T-cell (primary cell): ENCODE data around the gene INTS11. TPM values are rescaled to one million over a fixed set of nuclear protein-coding genes. Genes with fewer than 3 reads are reported as not detected.
A peak's percentile ranks its signal among the peaks of the same experiment; 100 is the strongest.

Experiments
- ATAC-seq, 4 experiments: fragments of 200-7000 bp in 3 of 4; fragments of 150-1000 bp in 1 of 4; cut with Tn5 transposase; replicated peaks in 1 of 4; 1 replicate in 3 of 4; 2 replicates in 1 of 4; pipeline ENCODE4 v1.10.0; 2021; ENCODE audit warnings: moderate library complexity in 3 of 4, mild to moderate bottlenecking in 2 of 4, moderate number of reproducible peaks in 1 of 4
- CTCF ChIA-PET, 2 donors: fragments of 300-600 bp; sonication (Branson Sonifier 250); formaldehyde crosslinking; loops; one replicate each; lab custom pipeline; 2022; ENCODE audit warnings: antibody characterized with exemption in 2 of 2; lab: Charles Lee
- POLR2A ChIA-PET, 2 donors: fragments of 300-600 bp; sonication (Branson Sonifier 250); formaldehyde crosslinking; loops; one replicate each; lab custom pipeline; 2022; ENCODE audit warnings: antibody characterized with exemption in 2 of 2; lab: Charles Lee
- DNase-seq, 35 experiments: peaks; one replicate each; pipeline versions ENCODE4 v3.0.0 to v3.0.0-alpha.2; 2013 to 2023
- H3K27ac ChIP-seq: one replicate; pipeline ENCODE4 v1.5.1; 2013; ENCODE audit warnings: low read length
- H3K27me3 ChIP-seq, 2 experiments: replicated peaks in 1 of 2; 1 replicate in 1 of 2; 2 replicates in 1 of 2; pipeline versions ENCODE4 v1.6.1 to v1.7.0; 2013; ENCODE audit warnings: low read length in 1 of 2, mixed read lengths in 1 of 2; ENCODE audit not compliant: control insufficient read depth in 2 of 2, insufficient read depth in 2 of 2; ENCODE audit errors: extremely low read depth in 1 of 2
- H3K36me3 ChIP-seq, 2 donors: 1 replicate in 1 of 2; 2 replicates in 1 of 2; pipeline versions ENCODE4 v1.6.1 to v1.7.0; 2013; ENCODE audit warnings: low read length in 1 of 2; ENCODE audit not compliant: control insufficient read depth in 2 of 2, insufficient read depth in 1 of 2; ENCODE audit errors: extremely low read depth in 1 of 2
- H3K4me1 ChIP-seq, 2 experiments: 1 replicate in 1 of 2; 2 replicates in 1 of 2; pipeline versions ENCODE4 v1.6.1 to v1.7.0; 2013; ENCODE audit warnings: low read length in 2 of 2, mixed read lengths in 1 of 2; ENCODE audit not compliant: insufficient read depth in 2 of 2, control insufficient read depth in 1 of 2; ENCODE audit errors: extremely low read depth in 1 of 2
- H3K4me3 ChIP-seq, 2 donors: 1 replicate in 1 of 2; 2 replicates in 1 of 2; pipeline versions ENCODE4 v1.5.1 to v1.7.0; 2013; ENCODE audit warnings: mild to moderate bottlenecking in 2 of 2, low read length in 1 of 2, moderate library complexity in 1 of 2; ENCODE audit not compliant: control insufficient read depth in 1 of 2; ENCODE audit errors: extremely low read depth in 1 of 2
- H3K9me3 ChIP-seq: 2 replicates; pipeline ENCODE4 v1.7.0; 2013
- H3K27ac Mint-ChIP-seq, 2 donors: one replicate each; pipeline ENCODE4 v1.8.0; 2020 to 2021; ENCODE audit warnings: mild to moderate bottlenecking in 2 of 2, mixed read lengths in 2 of 2
- H3K27me3 Mint-ChIP-seq, 2 donors: one replicate each; pipeline ENCODE4 v1.8.0; 2021 to 2022; ENCODE audit warnings: mixed read lengths in 2 of 2
- H3K36me3 Mint-ChIP-seq: one replicate; pipeline ENCODE4 v1.8.0; 2021; ENCODE audit warnings: mixed read lengths
- H3K4me1 Mint-ChIP-seq, 3 donors: one replicate each; pipeline ENCODE4 v1.8.0; 2020 to 2022; ENCODE audit warnings: mixed read lengths in 3 of 3, mild to moderate bottlenecking in 1 of 3
- H3K4me3 Mint-ChIP-seq, 3 donors: one replicate each; pipeline ENCODE4 v1.8.0; 2020 to 2022; ENCODE audit warnings: mild to moderate bottlenecking in 3 of 3, mixed read lengths in 3 of 3, moderate library complexity in 3 of 3
- H3K9me3 Mint-ChIP-seq, 3 donors: one replicate each; pipeline ENCODE4 v1.8.0; 2020 to 2022; ENCODE audit warnings: mixed read lengths in 3 of 3
- WGBS: methylation state at CpG from one replicate; pipeline ENCODE4 v1.1.5; 2013; ENCODE audit warnings: missing lambda C conversion rate; ENCODE audit not compliant: insufficient coverage; 5-methylcytosine and 5-hydroxymethylcytosine counted together
- total RNA-seq, 35 experiments: library from RNA in 6 of 35; stranded (reverse) in 6 of 35; fragments of 120-200 nt in 1 of 35; gene quantifications; one replicate each; pipeline versions ENCODE4 v1.2.1 to v1.2.4 and lab custom pipeline; 2013 to 2026

The INTS11 gene
- total RNA-seq, 5 donors from 2014 or later (not counting 1 experiment from before 2014, with no cell fraction given) = 161 to 200 (median 182) TPM

DNA sequence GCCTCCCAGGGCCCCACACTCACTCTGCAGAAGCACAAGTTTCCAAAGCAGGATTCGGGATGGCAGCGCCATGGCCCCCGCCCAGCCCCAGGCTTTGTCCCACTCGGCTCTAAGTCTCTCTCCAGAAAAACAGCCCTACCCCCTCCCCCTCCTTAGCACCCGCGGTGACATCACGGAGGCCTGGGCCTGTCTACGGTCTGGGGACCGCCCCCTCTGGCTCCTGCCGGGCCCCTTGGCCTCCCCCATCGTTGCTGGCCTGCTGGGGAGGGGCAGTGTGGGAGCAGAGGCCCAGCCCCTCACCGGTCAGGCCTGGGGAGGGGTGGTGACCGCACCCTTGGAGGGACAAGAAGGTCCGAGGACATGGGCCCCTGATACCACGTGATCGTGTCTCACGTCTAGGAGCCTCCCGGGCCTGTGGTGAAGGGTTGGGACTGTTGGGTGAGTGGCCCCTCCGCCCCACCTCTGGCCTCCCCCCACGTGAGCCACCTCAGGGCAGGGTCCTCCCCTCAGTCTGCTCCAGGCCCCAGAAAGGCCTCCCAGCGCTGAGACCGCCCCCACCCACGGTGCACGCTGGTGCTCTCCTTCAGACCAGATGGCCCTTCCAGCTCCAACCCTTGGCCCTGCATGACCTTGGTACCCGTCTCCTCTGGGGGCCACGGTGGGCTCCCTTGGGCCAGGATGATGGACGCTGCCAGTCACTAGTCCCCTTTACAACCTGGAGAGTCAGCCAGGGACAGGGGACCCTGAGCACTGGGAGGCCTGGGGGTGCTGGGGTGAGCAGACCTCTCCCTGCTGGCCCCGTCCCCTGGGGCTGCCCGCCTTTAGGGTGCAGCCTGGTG, 34.2 kb upstream of the INTS11 start, which contains the start of gene MXRA8:
TSS of gene MXRA8 (minus strand) at position 123 of the 839 bp plus-strand sequence. CDS start at position 72, 51 bp downstream.
- H3K27ac ChIP-seq = no peak within 1 kb of the TSS
- peaks cover 11 to 44% of the 10 kb centered on the region in 2 experiments for H3K4me1 ChIP-seq
- ATAC-seq (peak in 1 of 4 experiments; percentile 30), DNase-seq (no peak)
- peak within 1 kb of the TSS in 1 of 2 donors; percentile 26 for H3K4me3 ChIP-seq
- Mint-ChIP-seq H3K36me3 (no peaks in the 10 kb centered on the region), H3K4me3 (peak within 1 kb of the TSS in 1 of 3 donors; percentile 73), H3K27me3 (peaks cover 0 to 21% of the 10 kb centered on the region in 2 donors), H3K4me1 (peaks cover 7 to 22% (median 16%) of the 10 kb centered on the region in 3 donors), H3K27ac (peak within 1 kb of the TSS; percentile 39 to 69), H3K9me3 (no peaks in the 10 kb centered on the region)
- POLR2A ChIA-PET = no interaction called here
- peaks cover 0 to 66% of the 10 kb centered on the region in 2 experiments for H3K27me3 ChIP-seq
- 34% methylated on average over 20 of the region's 29 CpGs for WGBS
- H3K9me3 ChIP-seq = no peaks in the 10 kb centered on the region
- no peaks in the 10 kb centered on the region for H3K36me3 ChIP-seq
- CTCF ChIA-PET = no interaction called here

DNA sequence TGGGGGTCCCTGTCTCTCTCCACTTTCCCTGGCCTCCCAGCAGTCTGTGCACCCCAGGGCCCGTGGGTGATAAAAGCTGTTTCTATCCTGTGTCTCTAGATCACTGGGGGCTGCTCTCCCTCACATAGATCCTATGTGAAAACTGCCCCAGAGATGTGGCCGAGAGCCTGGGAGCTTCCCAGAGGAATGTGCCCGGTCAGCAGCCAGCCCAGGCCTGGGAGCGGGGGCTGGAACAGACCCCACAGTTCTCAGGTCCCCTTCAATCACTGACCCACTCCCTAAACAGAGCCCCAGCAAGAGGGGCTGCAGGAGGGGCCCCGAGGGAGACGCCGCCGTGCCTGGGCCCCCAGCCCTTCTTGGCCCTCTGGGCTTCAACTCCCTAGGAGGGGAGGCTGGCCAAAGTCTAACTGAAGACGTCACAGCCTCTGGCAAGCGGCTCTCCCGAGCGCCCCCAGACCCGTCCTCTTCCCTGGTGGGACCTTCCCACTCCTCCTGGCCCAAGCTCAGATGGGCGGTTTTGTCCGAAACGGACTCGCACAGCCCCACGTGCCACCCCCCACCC, 33.5 kb upstream of the INTS11 start:
- ATAC-seq (no peak), DNase-seq (no peak)
- Mint-ChIP-seq H3K27me3 (peaks cover 0 to 25% of the 10 kb centered on the region in 2 donors), H3K4me1 (peaks cover 8 to 26% (median 16%) of the 10 kb centered on the region in 3 donors), H3K36me3 (no peaks in the 10 kb centered on the region), H3K9me3 (no peaks in the 10 kb centered on the region), H3K4me3 (peak overlapping the region in 1 of 3 donors; percentile 73), H3K27ac (peak overlapping the region in 1 of 2 donors; percentile 4)
- WGBS = 39% methylated on average over 14 of the region's 18 CpGs
- H3K27ac ChIP-seq = no peak overlapping the region
- H3K9me3 ChIP-seq = no peaks in the 10 kb centered on the region
- H3K36me3 ChIP-seq = no peaks in the 10 kb centered on the region
- ChIA-PET POLR2A (no interaction called here), CTCF (no interaction called here)
- H3K4me3 ChIP-seq = no peak overlapping the region
- peaks cover 0 to 73% of the 10 kb centered on the region in 2 experiments for H3K27me3 ChIP-seq
- H3K4me1 ChIP-seq = peaks cover 11 to 51% of the 10 kb centered on the region in 2 experiments

DNA sequence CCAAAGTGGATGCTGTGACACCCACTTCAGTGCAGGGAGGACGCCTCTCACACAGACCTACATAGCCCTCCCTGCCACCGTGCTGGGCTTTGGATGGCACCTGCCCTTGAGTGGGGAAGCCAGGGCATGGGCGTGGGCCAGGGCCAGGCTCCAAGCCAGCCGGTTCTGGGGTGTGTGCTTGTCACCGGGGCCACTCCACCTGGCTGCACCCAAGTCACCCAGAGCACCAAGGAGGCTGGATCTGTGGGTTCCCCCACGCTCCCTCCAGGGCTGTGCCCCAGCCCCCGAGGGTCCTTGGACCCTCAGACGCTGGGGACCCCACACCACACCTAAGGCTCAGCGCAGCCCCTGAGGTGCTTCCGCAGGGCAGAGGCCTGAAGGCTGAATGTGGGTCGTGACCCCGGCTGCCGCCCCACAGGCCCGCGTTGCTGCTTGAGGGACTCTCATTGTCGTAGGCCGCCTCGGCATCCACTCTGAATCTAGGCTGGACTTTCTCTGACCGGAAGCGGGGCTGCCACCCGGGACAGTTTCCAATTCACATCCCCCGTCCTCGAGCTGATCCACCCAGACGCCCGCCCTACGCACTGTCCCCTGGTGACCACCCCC, 32.4 kb upstream of the INTS11 start:
- Histone ChIP-seq H3K4me1 (peaks cover 11 to 59% of the 10 kb centered on the region in 2 experiments), H3K27ac (no peak overlapping the region), H3K27me3 (peaks cover 0 to 83% of the 10 kb centered on the region in 2 experiments), H3K4me3 (no peak overlapping the region), H3K9me3 (no peaks in the 10 kb centered on the region), H3K36me3 (no peaks in the 10 kb centered on the region)
- DNase-seq (no peak), ATAC-seq (no peak)
- Mint-ChIP-seq H3K9me3 (no peaks in the 10 kb centered on the region), H3K27ac (no peak overlapping the region), H3K4me1 (peaks cover 18 to 36% (median 22%) of the 10 kb centered on the region in 3 donors), H3K36me3 (no peaks in the 10 kb centered on the region), H3K4me3 (peak overlapping the region in 1 of 3 donors; percentile 16), H3K27me3 (peaks cover 7 to 35% of the 10 kb centered on the region in 2 donors)
- ChIA-PET CTCF (no interaction called here), POLR2A (no interaction called here)
- 74% methylated on average over 26 of the region's 26 CpGs for WGBS

DNA sequence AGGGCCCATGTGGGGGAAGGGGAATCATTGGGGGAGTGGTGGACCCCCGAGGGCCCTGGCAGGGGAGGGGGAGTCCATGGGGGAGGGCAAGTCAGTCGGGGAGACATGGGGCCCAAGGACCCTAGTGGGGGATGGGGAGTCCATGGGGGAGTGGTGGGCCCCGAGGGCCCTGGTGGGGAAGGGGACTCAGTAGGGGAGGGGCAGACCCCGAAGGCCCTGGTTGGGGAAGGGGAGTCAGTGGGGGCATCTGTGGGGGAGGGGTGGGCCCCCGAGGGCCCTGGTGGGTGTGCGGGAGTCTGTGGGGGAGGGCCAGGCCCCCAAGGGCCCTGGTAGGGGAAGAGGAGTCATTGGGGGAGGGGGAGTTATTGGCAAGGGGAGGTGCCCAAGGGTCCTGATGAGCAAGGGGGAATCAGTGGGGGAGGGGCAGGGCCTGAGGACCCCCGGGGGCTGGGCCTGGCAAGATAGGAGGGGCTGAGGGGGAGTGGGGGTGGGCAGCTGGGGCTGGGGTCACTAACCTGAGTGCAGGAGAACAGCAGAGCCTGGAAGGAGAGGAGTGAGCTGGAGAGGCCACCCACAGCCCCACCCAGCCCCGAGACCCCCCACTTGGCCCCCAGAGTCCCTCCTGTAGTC, 31.8 kb upstream of the INTS11 start:
- no peaks in the 10 kb centered on the region for H3K36me3 ChIP-seq
- Mint-ChIP-seq H3K27ac (no peak overlapping the region), H3K9me3 (no peaks in the 10 kb centered on the region), H3K27me3 (peaks cover 7 to 35% of the 10 kb centered on the region in 2 donors), H3K36me3 (no peaks in the 10 kb centered on the region), H3K4me3 (no peak overlapping the region), H3K4me1 (peaks cover 18 to 36% (median 22%) of the 10 kb centered on the region in 3 donors)
- H3K27me3 ChIP-seq = peaks cover 0 to 86% of the 10 kb centered on the region in 2 experiments
- no peak overlapping the region for H3K27ac ChIP-seq
- WGBS = 59% methylated on average over 6 of the region's 8 CpGs
- H3K4me1 ChIP-seq = peaks cover 11 to 65% of the 10 kb centered on the region in 2 experiments
- ChIA-PET POLR2A (no interaction called here), CTCF (no interaction called here)
- no peak for DNase-seq
- H3K9me3 ChIP-seq = no peaks in the 10 kb centered on the region
- ATAC-seq = no peak
- no peak overlapping the region for H3K4me3 ChIP-seq

DNA sequence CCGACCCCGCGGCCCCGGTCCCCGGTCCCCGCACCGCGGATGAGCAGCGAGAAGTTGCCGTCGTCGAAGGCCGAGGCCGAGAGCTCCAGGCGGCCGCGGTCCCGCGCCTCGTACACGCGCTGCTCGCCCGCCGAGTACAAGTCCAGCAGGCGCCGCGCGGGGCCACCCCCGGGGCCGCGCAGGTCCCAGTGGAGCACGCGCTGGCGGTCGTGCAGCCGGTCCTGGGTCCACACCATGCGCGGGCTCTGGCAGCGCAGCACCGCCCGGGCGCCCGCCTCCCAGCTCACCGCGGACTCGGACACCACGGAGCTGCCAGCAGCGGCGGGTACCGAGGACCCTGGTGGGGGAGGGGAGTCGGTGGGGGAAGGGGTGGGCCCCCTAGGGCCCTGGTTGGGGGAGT, 31.0 kb upstream of the INTS11 start:
- H3K36me3 ChIP-seq = no peaks in the 10 kb centered on the region
- WGBS = 4% methylated on average over 40 of the region's 52 CpGs
- H3K4me1 Mint-ChIP-seq = peaks cover 18 to 33% (median 22%) of the 10 kb centered on the region in 3 donors
- H3K27ac Mint-ChIP-seq = no peak overlapping the region
- no peak overlapping the region for H3K4me3 ChIP-seq
- ChIA-PET POLR2A (interaction anchor here in 1 of 2 donors (0.6 kb wide), 1 partner anchor 32 kb away, joined by 5 read pairs; no protein-coding TSS in a partner anchor), CTCF (no interaction called here)
- H3K9me3 Mint-ChIP-seq = no peaks in the 10 kb centered on the region
- no peak overlapping the region for H3K4me3 Mint-ChIP-seq
- H3K27ac ChIP-seq = no peak overlapping the region
- no peaks in the 10 kb centered on the region for H3K36me3 Mint-ChIP-seq
- no peaks in the 10 kb centered on the region for H3K9me3 ChIP-seq
- peaks cover 7 to 31% of the 10 kb centered on the region in 2 donors for H3K27me3 Mint-ChIP-seq
- peaks cover 0 to 79% of the 10 kb centered on the region in 2 experiments for H3K27me3 ChIP-seq
- ATAC-seq (peak in 2 of 4 experiments; percentile 5 to 14), DNase-seq (no peak)
- H3K4me1 ChIP-seq = peaks cover 11 to 63% of the 10 kb centered on the region in 2 experiments
